Measurements from ENCODE around the gene GADD45G.

The GADD45G gene

DNA sequence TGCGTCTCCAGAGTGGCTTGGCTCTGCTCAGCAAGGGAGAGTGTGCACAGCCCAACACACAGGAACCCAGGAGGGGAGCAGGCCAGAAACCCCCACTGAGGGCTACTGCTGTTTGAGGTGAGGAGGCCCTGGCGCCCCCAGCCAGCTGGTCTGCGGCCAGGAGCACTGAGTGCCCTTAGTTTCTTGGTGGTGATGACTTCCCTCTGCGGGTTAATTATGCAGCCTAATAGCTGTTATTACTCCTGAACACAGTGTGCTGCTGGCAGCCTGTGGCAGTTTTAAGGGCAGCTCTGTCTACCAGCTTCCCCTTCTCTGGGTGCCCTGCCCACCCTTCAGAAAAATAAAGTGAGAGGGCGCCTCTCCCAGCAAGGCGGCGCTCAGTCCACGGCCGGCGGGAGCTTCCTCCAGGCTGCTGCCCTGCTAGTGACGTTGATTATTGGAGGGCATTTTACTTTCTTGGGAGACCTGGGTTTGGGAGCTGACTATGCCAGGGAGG lies 19.2 kb downstream of the GADD45G start:
- TF ChIP-seq, protein P1, sequence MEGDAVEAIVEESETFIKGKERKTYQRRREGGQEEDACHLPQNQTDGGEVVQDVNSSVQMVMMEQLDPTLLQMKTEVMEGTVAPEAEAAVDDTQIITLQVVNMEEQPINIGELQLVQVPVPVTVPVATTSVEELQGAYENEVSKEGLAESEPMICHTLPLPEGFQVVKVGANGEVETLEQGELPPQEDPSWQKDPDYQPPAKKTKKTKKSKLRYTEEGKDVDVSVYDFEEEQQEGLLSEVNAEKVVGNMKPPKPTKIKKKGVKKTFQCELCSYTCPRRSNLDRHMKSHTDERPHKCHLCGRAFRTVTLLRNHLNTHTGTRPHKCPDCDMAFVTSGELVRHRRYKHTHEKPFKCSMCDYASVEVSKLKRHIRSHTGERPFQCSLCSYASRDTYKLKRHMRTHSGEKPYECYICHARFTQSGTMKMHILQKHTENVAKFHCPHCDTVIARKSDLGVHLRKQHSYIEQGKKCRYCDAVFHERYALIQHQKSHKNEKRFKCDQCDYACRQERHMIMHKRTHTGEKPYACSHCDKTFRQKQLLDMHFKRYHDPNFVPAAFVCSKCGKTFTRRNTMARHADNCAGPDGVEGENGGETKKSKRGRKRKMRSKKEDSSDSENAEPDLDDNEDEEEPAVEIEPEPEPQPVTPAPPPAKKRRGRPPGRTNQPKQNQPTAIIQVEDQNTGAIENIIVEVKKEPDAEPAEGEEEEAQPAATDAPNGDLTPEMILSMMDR (conservative IDR thresholded peaks at IDR 0.05; ENCODE audit: low read depth, low read length), result no peak
- H3K4me3 ChIP-seq (ENCODE audit: low read depth, low read length), result no peak overlapping the region
- DNase-seq (ENCODE audit: low read depth), result no peak

DNA sequence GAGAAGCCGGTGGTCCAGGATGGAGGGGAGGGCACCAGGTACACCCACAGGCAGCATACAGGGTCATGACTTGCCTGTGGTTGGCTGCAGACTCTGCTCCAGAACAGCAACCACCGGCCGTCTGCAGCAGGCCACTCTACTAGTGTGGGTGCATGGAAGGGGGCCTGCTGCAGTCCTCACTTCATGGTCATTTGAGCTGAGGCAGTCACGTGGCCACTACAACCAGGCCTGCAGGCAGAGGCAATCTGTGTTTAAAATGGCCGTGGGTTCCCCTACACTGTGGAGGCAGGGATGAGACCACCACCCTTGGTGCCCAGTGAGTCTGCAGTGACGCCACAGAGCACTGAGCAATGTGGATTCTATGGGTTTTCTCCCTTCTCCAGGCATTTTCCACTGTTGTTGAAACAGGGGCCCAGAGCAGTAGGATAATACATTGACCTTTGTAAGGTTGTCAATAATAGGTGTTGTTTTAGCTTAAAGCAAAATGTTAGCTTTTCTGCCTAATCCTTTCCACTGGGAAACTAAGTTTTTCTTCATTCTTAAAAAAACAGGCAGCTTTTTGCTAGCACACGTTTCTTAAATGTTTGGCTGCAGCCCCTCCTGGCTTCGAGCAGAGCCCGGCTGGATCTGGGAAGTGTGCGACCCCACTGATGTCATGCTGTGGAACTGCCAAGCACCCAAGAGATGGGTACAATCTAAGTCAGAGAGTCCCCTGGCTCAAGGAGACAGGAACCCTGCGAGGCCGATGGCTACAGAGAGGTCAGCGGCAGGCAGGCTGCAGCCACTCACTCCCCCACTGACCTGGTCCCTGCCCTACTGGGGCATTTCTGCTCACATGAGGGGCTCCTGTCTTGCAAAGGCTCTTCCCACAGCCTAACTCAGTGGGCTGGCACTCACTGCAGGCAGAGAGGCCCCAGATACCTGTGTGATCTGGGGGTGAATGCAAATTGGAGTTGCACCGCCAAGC lies 21.2 kb downstream of the GADD45G start:
- TF ChIP-seq, protein P1 (conservative IDR thresholded peaks at IDR 0.05; ENCODE audit: low read depth, low read length), result no peak
- no peak overlapping the region for H3K4me3 ChIP-seq (ENCODE audit: low read depth, low read length)
- DNase-seq (ENCODE audit: low read depth), result no peak

DNA sequence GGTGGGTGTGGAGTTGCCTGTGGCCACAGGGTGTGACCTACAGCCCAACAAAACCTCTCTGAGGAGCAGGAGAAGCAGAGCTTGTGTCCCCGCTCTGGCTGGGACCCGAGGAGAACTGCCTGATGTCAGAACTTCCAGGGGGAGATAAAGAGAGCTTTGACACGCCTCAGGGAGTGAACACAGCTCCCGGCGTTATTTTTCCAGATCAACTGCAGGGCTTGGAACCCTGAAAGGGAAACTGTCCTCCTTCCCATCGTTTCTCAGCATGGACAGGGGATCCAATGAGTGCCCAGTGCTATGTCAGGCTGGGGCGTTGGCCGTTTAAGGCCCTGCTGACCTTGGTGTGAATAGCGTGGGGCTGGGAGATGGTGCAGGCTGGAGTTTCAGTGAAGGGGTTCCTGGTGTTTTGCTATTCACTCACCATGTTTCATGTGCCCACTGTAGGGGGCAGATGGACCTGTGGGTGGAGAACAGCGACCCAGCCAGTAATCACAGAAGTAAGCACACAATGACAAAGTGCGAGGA lies 22.0 kb downstream of the GADD45G start:
- no peak overlapping the region for H3K4me3 ChIP-seq (ENCODE audit: low read depth, low read length)
- DNase-seq (ENCODE audit: low read depth), result no peak
- TF ChIP-seq, protein P1 (conservative IDR thresholded peaks at IDR 0.05; ENCODE audit: low read depth, low read length), result no peak

DNA sequence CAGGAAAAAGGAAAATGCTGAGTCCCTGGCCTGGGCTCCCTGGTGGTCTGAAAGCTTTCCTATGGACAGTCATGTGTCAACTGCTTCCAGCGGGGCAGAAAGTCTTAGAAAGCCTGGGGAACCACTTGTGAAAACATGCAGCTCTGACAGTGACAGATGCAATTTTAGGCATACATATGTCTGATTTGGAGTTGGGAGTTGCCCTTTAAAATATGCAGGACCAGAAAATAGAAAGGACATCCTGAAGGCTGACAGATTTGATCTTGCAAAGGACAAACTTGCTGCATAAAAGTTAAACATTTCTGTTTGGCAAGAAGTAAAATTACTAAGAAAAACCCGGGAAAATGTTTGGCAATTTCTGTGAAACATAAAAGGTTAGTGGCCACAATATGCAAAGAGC lies 23.8 kb downstream of the GADD45G start:
- no peak for DNase-seq (ENCODE audit: low read depth)

DNA sequence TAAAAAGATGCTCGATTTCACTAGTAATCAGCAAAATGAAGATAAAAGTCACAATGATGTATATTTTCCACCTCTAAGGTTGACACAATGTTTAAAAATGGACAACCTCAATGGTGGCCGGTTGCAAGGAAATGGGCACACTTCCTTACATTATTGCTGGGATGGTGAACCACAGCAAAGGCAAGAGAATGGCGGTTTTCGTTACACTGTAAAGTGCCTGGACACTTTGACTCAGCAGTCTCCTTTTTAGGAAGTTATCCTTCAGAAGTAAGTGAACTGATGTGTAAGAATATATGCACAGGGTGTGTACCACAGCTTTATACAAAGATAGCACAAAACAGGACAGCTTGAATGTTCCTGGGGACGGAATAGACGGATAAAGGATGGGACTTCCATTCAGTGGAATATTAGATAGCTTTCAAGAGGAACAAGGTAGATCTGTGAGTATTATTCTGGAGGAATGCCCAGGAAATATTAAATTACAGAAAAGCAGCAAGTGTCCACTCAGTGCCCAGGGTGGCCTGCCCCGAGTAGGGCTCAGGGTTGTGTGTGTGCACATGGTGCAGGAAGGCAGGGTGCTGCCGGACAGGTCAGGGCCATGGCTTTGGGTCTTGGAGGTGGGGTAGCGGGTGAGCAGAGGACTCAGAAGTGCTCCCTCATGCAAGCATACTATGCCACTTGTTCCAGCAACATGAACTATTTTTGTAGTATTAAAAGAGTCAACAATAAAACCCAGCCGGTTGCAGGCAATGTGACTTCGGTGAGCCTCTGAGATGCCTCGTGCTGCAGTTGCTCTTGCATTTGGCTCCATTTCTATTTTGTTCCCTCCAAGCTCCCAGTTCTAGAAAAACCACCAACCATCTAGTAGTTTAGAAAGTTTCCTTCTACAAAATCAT lies 24.5 kb downstream of the GADD45G start:
- TF ChIP-seq, protein P1 (conservative IDR thresholded peaks at IDR 0.05; ENCODE audit: low read depth, low read length), result no peak
- DNase-seq (ENCODE audit: low read depth), result no peak
- H3K4me3 ChIP-seq (ENCODE audit: low read depth, low read length), result no peak overlapping the region

More for the DNA sequence above, 23.8 kb downstream of the GADD45G start:
- TF ChIP-seq, protein P1 (conservative IDR thresholded peaks at IDR 0.05; ENCODE audit: low read depth, low read length), result no peak
- H3K4me3 ChIP-seq (ENCODE audit: low read depth, low read length), result no peak overlapping the region

DNA sequence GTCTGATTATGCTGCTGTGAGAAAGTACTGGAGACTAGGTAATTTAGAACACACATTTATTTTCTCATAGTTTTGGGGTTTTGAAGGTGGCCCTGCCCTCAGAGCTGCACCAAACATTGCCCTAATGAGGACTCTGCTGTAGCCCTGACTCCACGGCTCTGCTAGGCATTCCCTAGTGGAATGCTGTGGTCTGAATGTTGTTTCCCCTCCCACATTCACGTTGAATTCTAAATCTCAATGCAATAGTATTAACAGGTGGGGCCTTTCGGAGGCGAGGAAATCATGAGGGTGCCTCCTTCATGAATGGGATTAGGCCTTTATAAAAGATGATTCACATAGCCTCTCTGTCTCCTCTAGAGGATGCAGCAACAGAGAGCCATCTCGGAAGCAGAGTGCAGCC lies 25.7 kb downstream of the GADD45G start:
- no peak overlapping the region for H3K4me3 ChIP-seq (ENCODE audit: low read depth, low read length)
- TF ChIP-seq, protein P1 (conservative IDR thresholded peaks at IDR 0.05; ENCODE audit: low read depth, low read length), result no peak
- DNase-seq (ENCODE audit: low read depth), result no peak
